MV-4-11 (cell line): Measurements from ENCODE around the gene CC2D1A.

ENCODE experiments used
- DNase-seq: peaks from one replicate; lab custom pipeline; 2025; lab: John Stamatoyannopoulos, UW

Gene CC2D1A

DNA sequence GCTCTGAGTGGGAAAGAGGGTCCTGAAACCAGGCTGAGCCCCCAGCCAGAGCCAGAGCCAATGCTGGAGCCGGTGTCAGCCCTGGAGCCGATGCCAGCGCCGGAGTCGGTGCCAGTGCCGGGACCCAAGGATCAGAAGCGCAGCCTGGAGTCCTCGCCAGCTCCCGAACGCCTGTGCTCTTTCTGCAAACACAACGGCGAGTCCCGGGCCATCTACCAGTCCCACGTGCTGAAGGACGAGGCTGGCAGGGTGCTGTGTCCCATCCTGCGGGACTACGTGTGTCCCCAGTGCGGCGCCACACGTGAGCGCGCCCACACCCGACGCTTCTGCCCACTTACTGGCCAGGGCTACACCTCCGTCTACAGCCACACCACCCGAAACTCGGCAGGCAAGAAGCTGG, 28.7 kb upstream of the CC2D1A start:
- DNase-seq: no peak

- DNase-seq: peak; percentile 95
Measured at GRCh38 chr19:13880059-13881043, 25.6 kb upstream of the CC2D1A start.

DNA sequence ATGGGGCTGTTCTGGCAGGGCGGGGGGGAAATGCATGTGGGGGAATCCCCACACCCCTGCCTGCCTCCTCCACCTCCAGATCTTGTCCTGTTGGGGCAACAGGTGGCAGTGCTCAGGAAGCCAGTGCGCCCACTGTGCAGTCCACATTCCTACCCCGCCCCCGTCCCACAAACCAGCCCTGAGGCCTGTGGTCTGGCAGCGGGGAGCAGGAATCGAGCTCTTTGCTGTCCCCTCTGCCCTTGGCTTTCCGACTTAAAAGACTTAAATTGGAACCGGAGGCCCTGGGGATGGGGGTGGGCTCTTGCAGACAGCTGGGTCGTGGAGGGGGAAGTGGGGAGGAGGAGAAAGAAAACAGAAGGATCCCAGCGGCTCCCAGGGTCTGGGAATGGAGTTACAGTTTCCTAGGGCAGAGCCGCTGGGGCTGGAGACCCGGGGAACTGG, 24.7 kb upstream of the CC2D1A start:
- no peak for DNase-seq

GRCh38 chr19:13881692-13882418, 24.1 kb upstream of the CC2D1A start:
- peak; percentile 47 for DNase-seq

- no peak for DNase-seq
Measured at GRCh38 chr19:13882419-13882795, 23.6 kb upstream of the CC2D1A start.

DNA sequence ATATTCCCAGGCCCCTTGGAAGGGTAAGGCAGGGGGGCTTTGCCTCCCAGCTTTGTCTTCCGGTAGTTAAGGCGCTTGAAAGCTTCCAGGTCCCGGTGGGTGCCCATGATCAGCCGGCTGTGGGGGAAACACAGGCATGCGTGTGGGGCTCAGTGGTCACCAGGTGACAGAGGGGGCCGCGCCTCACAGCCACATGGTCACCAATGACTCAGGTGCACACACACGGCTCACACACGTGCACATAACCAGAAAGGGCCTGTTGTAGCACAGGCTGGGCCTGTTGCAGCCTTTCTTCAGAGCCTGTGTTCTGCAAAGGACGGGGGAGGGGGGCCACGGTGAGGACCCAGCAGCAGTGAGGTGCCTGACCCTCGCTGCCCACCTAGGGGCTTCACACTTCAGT, 23.2 kb upstream of the CC2D1A start:
- no peak for DNase-seq

- DNase-seq: no peak
Measured at GRCh38 chr19:13883516-13884064, 22.4 kb upstream of the CC2D1A start.

DNA sequence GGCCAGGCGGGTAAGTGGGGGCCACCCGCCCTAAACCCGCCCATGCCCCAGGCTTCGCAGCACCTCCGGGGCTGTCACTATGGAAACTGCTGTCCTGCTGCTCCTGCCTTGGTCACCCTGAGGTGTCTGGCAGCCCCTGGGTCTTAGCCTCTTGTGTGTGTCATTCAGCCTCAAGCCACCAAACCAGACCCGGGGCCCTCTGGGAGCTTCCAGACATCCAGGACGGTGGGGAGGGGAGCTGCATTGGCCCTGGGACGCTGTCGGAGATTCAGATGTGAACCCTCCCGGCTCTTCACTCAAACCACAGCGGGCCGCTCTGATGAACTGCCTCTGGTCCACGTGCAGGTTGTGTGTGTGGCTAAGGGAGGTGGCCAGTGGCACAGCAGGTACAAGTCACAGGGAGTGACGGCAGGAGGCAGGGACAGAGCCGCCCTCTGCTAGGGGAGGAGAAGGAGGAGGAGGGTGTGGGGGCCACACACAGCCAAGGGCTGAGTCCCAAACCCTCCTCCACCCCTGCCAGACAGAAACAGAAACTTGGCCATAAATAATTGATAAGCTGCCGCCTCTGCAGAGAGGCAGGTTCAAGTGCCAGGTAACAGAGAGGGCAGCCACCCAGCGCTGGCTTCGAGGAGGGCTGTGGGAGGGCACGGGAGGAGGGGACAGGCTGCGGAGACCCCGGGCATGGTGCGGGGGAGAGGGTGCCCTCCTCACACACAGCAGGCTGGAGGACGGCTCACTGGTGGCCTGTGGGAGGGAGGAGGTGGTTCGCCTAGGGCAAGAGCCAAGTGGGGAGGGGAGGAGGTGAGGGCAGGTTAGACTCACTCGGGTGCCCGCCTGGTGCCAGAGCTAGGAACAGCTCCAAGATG, 21.0 kb upstream of the CC2D1A start:
- no peak for DNase-seq

GRCh38 chr19:13885826-13886365, 20.1 kb upstream of the CC2D1A start:
- DNase-seq: no peak

DNA sequence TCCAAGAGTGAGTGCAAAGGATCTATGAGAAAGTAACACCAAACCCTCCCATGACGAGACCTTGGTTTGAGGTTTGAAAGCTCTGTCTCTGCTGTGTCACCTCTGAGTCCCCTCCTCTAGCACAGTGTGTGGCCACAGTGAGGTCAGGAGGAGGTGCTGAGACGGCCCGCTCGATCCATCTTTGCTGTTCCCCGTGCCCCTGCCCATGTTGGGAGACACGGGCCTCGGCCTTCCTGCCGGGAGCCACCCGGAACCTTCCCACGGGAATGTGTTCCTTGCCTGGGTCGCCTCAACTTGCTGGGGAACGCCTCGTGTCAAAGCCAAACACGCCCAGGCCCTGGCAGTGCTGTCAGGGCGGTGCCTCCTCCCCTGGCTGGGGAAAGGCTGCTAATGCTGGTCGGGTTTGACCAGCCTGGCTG, 19.0 kb upstream of the CC2D1A start:
- peak; percentile 30 for DNase-seq

DNA sequence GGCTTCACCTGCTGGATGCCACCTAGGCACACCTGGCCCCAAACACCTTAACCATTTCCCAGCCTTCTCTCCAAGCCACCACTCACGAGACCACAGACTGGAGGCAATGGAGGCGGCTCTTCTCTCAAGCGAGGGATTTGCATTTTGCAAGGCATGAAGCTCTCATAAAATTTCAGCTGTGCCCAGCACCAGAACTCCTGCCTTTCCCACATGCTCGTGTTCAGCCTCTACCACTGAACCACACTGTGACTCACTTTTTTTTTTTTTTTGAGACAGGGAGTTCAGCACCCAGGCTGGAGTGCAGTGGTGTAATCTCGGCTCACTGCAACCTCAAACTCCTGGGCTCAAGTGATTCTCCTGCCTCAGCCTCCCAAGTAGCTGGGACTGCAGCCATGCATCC, 18.5 kb upstream of the CC2D1A start:
- DNase-seq: peak; percentile 86

DNA sequence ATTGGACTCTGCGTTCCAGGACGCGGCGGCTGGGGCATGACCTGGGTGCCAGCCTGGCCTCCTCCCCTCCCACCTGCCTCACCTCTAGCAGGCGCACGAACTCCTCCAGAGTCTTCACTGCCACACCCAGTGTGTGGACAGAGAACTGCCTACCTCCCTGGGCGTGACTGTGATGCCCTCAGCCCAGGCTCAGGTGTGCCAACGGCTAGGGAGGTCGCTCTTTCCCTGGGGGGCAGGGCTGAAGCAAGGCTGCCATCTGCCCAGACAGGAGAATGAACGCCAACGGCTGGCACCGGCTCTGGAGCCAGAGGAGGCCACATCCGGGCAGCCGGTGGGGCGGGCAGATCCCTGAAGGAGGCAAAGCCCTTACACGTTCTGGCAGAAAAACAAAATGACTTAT, 17.7 kb upstream of the CC2D1A start:
- no peak for DNase-seq

DNA sequence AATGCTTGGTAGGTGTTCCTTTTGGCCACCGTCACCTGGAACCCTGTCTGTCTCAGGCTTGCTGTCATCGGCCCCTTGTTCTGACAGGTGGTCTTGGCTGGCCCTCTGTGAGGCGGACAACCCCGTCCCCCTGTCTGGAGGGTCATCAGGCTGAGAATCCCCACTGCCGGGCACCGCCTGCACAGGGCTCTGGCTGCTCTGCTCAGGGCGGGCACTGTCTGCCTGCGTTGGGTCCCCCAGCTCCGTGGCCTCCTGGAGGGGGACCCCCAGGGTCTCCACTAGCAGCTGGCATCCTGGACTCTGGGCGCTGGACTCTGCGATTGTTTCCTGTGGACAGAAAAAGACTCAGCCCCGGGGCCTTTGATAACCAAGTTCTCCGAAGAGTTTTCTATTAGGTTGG, 15.9 kb upstream of the CC2D1A start:
- no peak for DNase-seq

DNA sequence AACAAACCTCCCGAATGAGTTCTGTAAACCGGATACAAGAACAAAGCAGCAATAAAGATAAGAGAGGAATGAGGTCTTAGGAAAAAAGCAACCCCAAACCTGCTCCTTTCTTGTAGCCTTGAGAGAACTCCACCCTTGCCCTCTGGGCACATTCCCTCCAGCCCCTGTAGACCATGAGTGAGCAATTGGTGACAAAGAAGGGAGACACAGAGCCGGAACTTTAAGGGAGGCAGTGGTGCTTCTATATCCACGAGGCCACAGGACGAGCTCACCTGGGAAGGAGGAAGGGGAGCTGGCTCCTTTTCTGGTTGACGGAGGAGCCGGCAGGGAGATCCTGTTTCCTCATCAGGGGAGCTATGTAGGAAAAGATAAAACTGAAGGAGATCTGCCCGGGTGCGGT, 13.1 kb upstream of the CC2D1A start:
- DNase-seq: no peak

DNA sequence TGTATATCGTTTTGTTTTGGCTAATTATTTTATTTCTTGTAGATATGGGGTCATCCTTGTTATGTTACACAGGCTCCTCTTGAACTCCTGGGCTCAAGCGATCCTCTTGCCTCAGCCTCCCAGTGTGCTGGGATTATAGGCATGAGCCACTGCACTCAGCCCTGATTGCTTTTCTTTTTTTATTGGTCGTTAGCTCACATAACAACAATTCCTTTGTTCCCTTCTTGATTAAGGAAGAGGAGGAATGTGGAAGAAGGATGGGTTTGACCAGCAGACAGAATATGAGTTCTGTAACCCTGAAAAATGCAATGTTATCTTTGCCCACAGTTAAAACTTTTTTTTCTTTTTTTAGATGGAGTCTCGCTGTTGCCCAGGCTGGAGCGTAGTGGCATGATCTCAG, 11.4 kb upstream of the CC2D1A start:
- DNase-seq: no peak

DNA sequence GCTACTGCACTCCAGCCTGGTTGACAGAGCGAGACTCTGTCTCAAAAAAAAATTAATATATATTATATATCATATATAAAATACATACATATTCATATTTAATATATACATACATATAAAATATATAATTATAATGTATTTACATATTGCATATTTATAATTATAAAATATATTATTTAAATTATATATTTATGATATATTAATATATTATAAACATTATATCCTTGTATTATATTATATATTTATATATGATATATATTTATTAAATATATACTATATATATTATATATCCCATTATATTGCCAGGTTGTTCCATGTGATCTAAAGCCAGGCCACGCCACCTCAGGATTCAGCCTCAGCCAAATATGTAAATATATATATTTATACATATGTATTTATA, 9.8 kb upstream of the CC2D1A start:
- no peak for DNase-seq

GRCh38 chr19:13899393-13899792, 6.6 kb upstream of the CC2D1A start:
- no peak for DNase-seq

DNA sequence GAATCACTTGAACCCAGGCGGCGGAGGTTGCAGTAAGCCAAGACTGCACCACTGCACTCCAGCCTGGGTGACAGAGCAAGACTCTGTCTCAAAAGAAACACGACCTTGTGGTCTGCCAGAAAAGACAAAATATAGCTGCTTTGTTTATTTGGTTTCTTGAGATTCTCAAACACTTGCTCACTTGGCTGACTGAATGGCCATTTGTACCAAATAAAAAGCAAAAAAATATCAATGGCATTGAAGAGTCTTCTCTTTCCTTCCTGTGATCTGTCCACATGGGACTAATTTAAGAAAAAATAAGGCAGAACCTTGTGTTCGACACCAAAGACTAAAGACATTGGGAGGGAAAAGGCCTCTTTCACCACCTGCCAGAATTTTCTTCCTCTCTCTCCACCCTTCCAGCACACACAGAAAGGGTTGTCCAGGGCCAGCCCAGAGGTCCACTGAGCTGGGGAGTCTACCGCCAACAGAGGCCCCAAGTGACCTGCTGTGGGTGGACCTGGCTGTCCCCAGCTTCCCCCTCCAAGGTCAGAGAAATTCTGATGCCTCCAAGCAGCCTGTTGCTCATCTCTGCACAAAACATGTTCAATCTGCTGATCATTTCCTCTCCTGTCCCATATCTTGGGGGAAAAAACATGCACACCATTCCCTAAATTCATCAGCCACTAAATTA, 6.0 kb upstream of the CC2D1A start:
- no peak for DNase-seq

DNA sequence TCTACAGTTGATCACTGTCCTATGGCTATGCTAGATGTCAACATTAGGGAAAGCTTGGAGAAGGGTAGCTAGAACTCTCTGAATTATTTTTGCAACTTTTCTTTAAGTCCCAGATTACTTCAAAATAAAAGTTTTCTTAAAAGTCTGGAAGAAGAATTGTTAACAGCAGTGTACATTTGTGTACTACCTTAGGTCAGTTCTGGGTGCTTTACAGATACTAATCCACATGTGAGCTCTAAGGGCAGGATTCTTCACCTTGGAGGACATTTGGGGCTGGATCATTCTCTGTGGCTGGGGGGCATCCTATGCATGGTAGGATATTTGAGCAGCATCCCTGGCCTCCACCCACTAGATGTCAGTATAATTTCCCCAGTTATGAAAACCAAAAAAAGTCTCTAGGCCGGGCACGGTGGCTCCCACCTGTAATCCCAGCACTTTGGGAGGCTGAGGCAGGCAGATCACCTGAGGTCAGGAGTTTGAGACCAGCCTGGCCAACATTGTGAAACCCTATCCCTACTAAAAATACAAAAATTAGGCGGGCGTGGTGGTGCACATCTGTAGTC, 2.9 kb upstream of the CC2D1A start:
- peak; percentile 33 for DNase-seq

DNA sequence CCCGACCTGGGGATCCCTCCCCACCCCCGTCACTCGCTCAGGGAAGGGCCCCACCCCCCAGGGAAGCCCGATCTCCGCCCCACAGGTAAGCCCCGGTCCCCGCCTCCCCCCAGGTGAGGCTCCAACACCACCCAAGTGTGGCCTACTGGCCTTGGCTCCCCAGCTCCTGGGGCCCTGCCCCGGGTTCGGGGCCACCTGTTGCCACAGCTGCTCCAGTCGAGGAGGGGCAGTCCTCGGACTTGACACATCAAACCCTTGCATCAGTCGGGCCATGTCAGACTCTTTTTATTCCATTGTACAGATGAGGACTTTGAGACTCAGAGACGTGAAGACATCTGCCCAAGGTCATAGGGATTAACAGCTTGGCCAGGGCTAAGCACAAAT, 512 bp downstream of the CC2D1A start:
- DNase-seq: peak; percentile 28

GRCh38 chr19:13906910-13907309, 909 bp downstream of the CC2D1A start:
- DNase-seq: no peak
